ENCODE measurements around the gene MITF. TPM values are rescaled to one million over a fixed set of nuclear protein-coding genes. Genes with fewer than 3 reads are reported as not detected.
A peak's percentile ranks its signal among the peaks of the same experiment; 100 is the strongest.

Gene MITF
- polyA plus RNA-seq, 1 donor (not counting 4 experiments of a cell fraction or from before 2014, with no cell fraction given): 2.7 TPM

- no peaks in the 10 kb centered on the region for H3K36me3 ChIP-seq (ENCODE audit: control insufficient read depth in 2 of 2, extremely low read depth in 1 of 2, insufficient read depth in 2 of 2, low read length in 2 of 2)
- no peaks in the 10 kb centered on the region for H3K9me3 ChIP-seq (ENCODE audit: control insufficient read depth, low read depth, low read length)
- no peak overlapping the region for H3K4me3 ChIP-seq (ENCODE audit: control insufficient read depth in 2 of 3, extremely low read depth in 1 of 3, insufficient read depth in 2 of 3, low read depth in 1 of 3, low read length in 3 of 3)
- DNase-seq (ENCODE audit: low read depth, low spot score): no peak
- H3K4me1 ChIP-seq (ENCODE audit: control insufficient read depth, extremely low read depth, insufficient read depth, low read length): no peaks in the 10 kb centered on the region
- H3K27me3 ChIP-seq (ENCODE audit: control insufficient read depth, extremely low read depth, insufficient read depth, low read length): no peaks in the 10 kb centered on the region
- dilution Hi-C loops (cut with MboI; ENCODE audit: extremely low pct_ligation_motif_present, low sequenced_read_pairs): no loop called here
- H3K79me2 ChIP-seq (ENCODE audit: control insufficient read depth, insufficient read depth, low read length): no peaks in the 10 kb centered on the region
- no peak overlapping the region for H2AFZ ChIP-seq (ENCODE audit: control insufficient read depth, low read length)
- no peaks in the 10 kb centered on the region for H3K9me1 ChIP-seq (ENCODE audit: control insufficient read depth, extremely low read depth, insufficient read depth, low read length)
- no peak for TF ChIP-seq EZH2 (IDR thresholded peaks at IDR 0.05; ENCODE audit: low read length)
- no peak for TF ChIP-seq CTCF (optimal IDR thresholded peaks at IDR 0.05 in 1 of 3, IDR thresholded peaks at IDR 0.05 in 1 of 3, conservative IDR thresholded peaks at IDR 0.05 in 1 of 3; ENCODE audit: extremely low read depth in 1 of 3, insufficient read depth in 2 of 3, low read length in 3 of 3)
- FAIRE-seq: no peak
- H3K9ac ChIP-seq (ENCODE audit: control insufficient read depth, extremely low read depth, insufficient read depth, low read length): no peak overlapping the region
- H3K27ac ChIP-seq (ENCODE audit: control insufficient read depth, insufficient read depth, low read length): no peak overlapping the region
- H4K20me1 ChIP-seq (ENCODE audit: control insufficient read depth, extremely low read depth, insufficient read depth, low read length): no peaks in the 10 kb centered on the region
- H3K4me2 ChIP-seq (ENCODE audit: control insufficient read depth, extremely low read depth, insufficient read depth, low read depth, low read length): no peak overlapping the region
These were observed 14.4 kb upstream of the MITF start for GRCh38 chr3:69724722-69725435.

GRCh38 chr3:69725994-69726571, 13.2 kb upstream of the MITF start:
- H2AFZ ChIP-seq (ENCODE audit: control insufficient read depth, low read length): no peak overlapping the region
- FAIRE-seq: peak; percentile 20
- no peaks in the 10 kb centered on the region for H3K4me1 ChIP-seq (ENCODE audit: control insufficient read depth, extremely low read depth, insufficient read depth, low read length)
- no peak for DNase-seq (ENCODE audit: low read depth, low spot score)
- no peak for TF ChIP-seq CTCF (optimal IDR thresholded peaks at IDR 0.05 in 1 of 3, IDR thresholded peaks at IDR 0.05 in 1 of 3, conservative IDR thresholded peaks at IDR 0.05 in 1 of 3; ENCODE audit: extremely low read depth in 1 of 3, insufficient read depth in 2 of 3, low read length in 3 of 3)
- TF ChIP-seq EZH2 (IDR thresholded peaks at IDR 0.05; ENCODE audit: low read length): no peak
- dilution Hi-C loops (cut with MboI; ENCODE audit: extremely low pct_ligation_motif_present, low sequenced_read_pairs): no loop called here
- no peaks in the 10 kb centered on the region for H3K36me3 ChIP-seq (ENCODE audit: control insufficient read depth in 2 of 2, extremely low read depth in 1 of 2, insufficient read depth in 2 of 2, low read length in 2 of 2)
- no peaks in the 10 kb centered on the region for H3K27me3 ChIP-seq (ENCODE audit: control insufficient read depth, extremely low read depth, insufficient read depth, low read length)
- H3K4me2 ChIP-seq (ENCODE audit: control insufficient read depth, extremely low read depth, insufficient read depth, low read depth, low read length): no peak overlapping the region
- no peaks in the 10 kb centered on the region for H3K79me2 ChIP-seq (ENCODE audit: control insufficient read depth, insufficient read depth, low read length)
- H3K9me1 ChIP-seq (ENCODE audit: control insufficient read depth, extremely low read depth, insufficient read depth, low read length): no peaks in the 10 kb centered on the region
- H3K9ac ChIP-seq (ENCODE audit: control insufficient read depth, extremely low read depth, insufficient read depth, low read length): no peak overlapping the region
- no peak overlapping the region for H3K27ac ChIP-seq (ENCODE audit: control insufficient read depth, insufficient read depth, low read length)
- H4K20me1 ChIP-seq (ENCODE audit: control insufficient read depth, extremely low read depth, insufficient read depth, low read length): no peaks in the 10 kb centered on the region
- no peak overlapping the region for H3K4me3 ChIP-seq (ENCODE audit: control insufficient read depth in 2 of 3, extremely low read depth in 1 of 3, insufficient read depth in 2 of 3, low read depth in 1 of 3, low read length in 3 of 3)
- no peaks in the 10 kb centered on the region for H3K9me3 ChIP-seq (ENCODE audit: control insufficient read depth, low read depth, low read length)

All from keratinocyte (primary cell).